Epithelial cell of esophagus (primary cell): Measurements from ENCODE around the gene EIF4G3.

Experiments used
- DNase-seq: peaks from one replicate; pipeline ENCODE4 v3.0.0; 2010; ENCODE audit warnings: low read depth
- H3K4me3 ChIP-seq: 2 replicates; pipeline ENCODE4 v1.5.1; 2011; ENCODE audit warnings: mild to moderate bottlenecking, low read length, control low read depth
- TF ChIP-seq, protein P1 (sequence below): IDR thresholded peaks from 2 replicates; pipeline ENCODE4 v1.5.1; 2011; ENCODE audit warnings: low read depth, mild to moderate bottlenecking, low read length, control low read depth, inconsistent platforms; ENCODE audit not compliant: insufficient read depth; ENCODE audit errors: missing control alignments

The EIF4G3 gene

GRCh38 chr1:20787840-20788795, 388.6 kb downstream of the EIF4G3 start:
- DNase-seq, result peak; percentile 66
- peak overlapping the region; percentile 97 for H3K4me3 ChIP-seq
- TF ChIP-seq, protein P1, sequence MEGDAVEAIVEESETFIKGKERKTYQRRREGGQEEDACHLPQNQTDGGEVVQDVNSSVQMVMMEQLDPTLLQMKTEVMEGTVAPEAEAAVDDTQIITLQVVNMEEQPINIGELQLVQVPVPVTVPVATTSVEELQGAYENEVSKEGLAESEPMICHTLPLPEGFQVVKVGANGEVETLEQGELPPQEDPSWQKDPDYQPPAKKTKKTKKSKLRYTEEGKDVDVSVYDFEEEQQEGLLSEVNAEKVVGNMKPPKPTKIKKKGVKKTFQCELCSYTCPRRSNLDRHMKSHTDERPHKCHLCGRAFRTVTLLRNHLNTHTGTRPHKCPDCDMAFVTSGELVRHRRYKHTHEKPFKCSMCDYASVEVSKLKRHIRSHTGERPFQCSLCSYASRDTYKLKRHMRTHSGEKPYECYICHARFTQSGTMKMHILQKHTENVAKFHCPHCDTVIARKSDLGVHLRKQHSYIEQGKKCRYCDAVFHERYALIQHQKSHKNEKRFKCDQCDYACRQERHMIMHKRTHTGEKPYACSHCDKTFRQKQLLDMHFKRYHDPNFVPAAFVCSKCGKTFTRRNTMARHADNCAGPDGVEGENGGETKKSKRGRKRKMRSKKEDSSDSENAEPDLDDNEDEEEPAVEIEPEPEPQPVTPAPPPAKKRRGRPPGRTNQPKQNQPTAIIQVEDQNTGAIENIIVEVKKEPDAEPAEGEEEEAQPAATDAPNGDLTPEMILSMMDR, result no peak

DNA sequence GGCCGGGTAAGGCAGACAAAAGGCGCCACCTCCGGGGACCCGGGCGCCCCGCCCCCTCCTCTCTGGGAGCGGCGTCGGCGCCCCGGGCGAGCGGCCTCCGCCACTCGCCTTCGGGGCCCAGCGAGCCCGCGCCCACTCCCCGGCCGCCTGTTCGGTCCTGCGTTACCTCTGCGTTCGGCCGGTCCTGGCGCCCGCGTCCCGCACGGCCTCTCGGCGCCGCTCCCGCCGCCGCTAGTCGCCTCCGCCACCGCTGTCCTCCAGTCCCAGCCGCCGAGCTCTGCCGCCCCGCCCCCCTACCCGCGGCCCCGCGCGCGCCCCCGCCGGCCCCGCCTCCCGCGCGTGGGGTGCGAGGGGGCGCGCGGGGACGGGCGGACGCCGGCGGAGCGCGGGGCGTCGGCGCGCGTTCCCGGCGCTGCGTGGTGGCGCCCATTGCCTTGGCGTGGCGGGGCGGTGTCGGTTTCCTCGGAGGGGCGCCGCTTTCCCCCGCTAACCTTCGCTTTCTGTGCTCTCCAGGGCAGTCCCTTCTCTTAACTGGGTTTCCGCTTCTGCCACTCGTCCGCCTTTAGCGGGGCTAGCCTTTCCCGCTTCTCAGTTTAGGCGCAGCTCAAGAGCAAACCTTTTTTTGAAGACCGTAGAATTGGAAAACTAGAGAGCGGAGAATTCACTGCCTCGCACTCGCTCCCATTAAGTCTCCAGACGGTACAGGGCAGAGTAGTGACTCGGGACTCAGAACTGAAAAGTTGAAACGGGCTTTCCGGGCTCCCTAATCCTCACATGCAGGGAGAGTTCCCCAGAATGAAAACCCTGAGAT, 389.5 kb downstream of the EIF4G3 start, which contains the start of gene HP1BP3:
TSS of gene HP1BP3 (minus strand) at position 279 of the 811 bp plus-strand sequence. CDS start 6,867 bp downstream, outside the sequence.
- TF ChIP-seq, protein P1, result no peak
- peak; percentile 53 for DNase-seq
- H3K4me3 ChIP-seq, result peak within 1 kb of the TSS; percentile 97

GRCh38 chr1:20786253-20787028, 390.3 kb downstream of the EIF4G3 start:
- peak; percentile 95 for DNase-seq
- TF ChIP-seq, protein P1, result no peak
- peak overlapping the region; percentile 97 for H3K4me3 ChIP-seq

GRCh38 chr1:20785907-20786252, 390.8 kb downstream of the EIF4G3 start:
- DNase-seq, result no peak
- H3K4me3 ChIP-seq, result peak overlapping the region; percentile 97
- TF ChIP-seq, protein P1, result no peak

DNA sequence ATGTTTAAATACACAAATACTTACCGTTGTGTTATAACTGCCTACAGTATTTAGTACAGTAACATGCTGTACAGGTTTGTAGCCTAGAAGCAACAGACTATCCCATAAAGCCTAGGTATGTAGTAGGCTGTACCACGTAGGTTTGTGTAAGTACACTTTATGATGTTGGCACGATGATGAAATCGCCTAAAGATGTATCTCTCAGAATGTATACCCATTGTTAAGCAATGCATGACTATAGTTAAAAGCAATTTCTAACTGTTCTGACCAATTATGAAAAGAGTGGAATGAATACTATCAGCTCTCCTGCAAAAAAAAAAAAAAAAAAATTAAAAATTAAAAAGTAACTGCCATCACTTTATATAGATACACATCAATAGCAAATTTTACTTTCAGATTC, 401.0 kb downstream of the EIF4G3 start:
- H3K4me3 ChIP-seq, result no peak overlapping the region
- TF ChIP-seq, protein P1, result no peak
- DNase-seq, result no peak

DNA sequence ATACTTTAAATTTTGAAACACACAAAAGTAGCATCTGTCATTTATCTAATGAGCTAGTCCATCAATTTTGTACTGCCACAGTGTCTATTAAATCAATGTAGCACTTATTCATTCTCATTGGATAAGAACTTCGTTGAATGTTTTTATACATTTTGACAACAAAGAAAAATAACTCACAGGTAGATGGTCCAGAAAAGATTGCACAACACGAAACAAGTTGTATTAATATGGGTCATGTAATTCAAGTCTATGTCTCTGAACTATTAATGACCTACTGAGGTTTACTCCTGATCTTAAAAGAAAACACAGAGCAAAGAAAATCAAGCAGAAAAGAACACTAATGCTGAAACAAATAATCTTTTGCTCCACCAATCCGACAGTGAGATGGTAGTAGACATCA, 404.9 kb downstream of the EIF4G3 start:
- DNase-seq, result no peak
- TF ChIP-seq, protein P1, result no peak
- no peak overlapping the region for H3K4me3 ChIP-seq
